Stimulated activated CD8-positive, alpha-beta memory T cell treated with anti-CD3 and anti-CD28 coated beads, Interleukin-4, amount 100 ng/mL, for 48 hours (primary cell): ENCODE results near the gene FAM241A.
"Not testable (repeated sequence)": the region's sequence is repeated elsewhere in the genome, so short reads cannot be mapped to it uniquely, and the experiment has no call there.

ENCODE experiments used
- DNase-seq: peaks from one replicate; pipeline ENCODE4 v3.0.0-alpha.2; 2020

The FAM241A gene

GRCh38 chr4:112145326-112145789, at the start of gene FAM241A:
Gene FAM241A, plus strand, starts transcription at chr4:112145454. Its CDS starts 127 bp downstream, at chr4:112145581.
- DNase-seq, result peak; percentile 96

GRCh38 chr4:112098841-112099530, 46.3 kb upstream of the FAM241A start:
- no peak for DNase-seq

- DNase-seq, result no peak
Measured at GRCh38 chr4:112099701-112100297, 45.5 kb upstream of the FAM241A start.

GRCh38 chr4:112102875-112103370, 42.3 kb upstream of the FAM241A start:
- DNase-seq, result no peak

DNA sequence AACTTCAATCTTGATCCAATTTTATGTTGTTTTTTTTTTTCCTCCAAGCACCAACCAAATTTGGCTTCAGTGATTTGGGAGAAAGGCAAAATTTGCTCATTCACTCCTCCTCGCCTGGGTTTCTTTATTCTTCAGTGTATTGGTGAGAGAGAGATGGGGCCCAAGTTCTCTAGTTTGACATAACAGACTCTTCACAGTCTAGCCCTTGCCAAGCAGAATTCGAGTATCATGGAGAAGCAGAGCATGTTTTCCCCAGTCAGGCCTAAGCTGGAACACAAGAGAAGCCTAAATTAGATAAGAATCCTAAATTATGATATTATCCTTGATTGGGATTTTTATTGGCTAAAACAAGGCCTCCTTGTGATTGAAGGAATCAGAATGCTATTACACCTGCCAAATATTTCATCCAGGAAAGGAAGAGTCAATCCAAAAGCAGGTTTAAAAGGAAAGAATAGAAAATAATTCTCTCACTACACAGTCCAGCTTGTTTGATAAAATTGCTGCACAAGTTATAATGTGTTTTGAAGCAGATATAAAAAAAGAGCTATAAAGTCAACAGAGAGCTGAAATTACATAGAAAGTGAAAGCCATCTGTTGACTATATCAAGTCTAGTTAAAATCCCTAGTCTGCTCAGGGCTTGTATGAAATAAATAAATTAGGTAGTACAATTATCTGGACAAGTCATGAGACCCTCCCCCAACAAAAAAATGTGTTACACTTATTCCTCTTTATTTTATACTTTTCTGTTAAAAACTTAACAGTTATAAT, 39.9 kb upstream of the FAM241A start:
- DNase-seq, result no peak

DNA sequence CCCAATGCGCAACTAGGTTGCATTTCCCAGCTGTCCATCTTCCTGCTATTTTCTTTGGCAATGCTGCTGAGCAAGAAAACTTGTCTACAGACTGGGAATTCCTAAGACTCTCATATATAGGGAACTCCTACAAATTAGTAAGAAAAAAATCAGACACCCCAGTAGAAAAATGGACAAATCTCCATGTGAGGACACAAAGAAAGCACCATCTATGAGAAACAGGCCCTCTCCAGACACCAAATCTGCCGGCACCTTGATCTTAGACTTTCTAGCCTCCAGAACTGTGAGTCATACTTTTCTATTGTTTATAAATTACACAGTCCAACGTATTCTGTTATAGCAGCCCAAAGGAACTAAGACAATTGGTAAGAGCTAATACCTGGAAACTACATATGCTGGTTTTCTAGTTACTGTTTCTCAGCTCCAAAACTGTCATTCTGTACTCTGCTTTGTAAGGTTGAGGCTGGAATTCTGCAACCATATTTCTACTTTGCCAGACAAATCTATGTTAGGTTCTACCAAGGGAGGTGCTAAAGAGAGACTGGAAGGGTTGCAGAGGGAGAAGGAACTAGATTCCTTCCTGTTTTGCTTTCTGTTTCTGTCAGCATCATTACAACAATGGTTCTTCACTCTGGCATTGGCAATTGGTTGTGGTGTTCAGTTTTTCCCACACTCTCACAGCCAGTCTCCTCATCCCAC, 35.7 kb upstream of the FAM241A start:
- DNase-seq, result no peak

- no peak for DNase-seq
Measured at GRCh38 chr4:112110059-112110425, 35.2 kb upstream of the FAM241A start.

GRCh38 chr4:112111306-112111705, 33.9 kb upstream of the FAM241A start:
- no peak for DNase-seq

DNA sequence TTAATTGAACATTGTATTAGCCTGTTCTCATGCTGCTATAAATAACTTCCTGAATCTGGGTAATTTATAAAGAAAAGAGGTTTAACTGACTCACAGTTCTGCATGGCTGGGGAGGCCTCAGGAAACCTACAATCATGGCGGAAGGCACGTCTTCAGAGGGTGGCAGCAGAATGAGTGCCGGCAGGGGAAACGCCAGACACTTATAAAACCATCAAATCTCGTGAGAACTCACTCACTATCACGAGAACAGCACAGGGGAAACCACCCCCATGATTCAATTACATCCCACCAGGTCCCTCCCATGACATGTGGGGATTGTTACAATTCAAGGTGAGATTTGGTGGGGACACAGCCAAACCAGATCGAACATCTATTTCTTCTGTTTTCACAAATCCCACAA, 33.2 kb upstream of the FAM241A start:
- not testable (repeated sequence) for DNase-seq

- DNase-seq, result no peak
Measured at GRCh38 chr4:112112590-112113170, 32.6 kb upstream of the FAM241A start.

- no peak for DNase-seq
Measured at GRCh38 chr4:112113864-112114263, 31.4 kb upstream of the FAM241A start.

- DNase-seq, result no peak
Measured at GRCh38 chr4:112114452-112114851, 30.8 kb upstream of the FAM241A start.

DNA sequence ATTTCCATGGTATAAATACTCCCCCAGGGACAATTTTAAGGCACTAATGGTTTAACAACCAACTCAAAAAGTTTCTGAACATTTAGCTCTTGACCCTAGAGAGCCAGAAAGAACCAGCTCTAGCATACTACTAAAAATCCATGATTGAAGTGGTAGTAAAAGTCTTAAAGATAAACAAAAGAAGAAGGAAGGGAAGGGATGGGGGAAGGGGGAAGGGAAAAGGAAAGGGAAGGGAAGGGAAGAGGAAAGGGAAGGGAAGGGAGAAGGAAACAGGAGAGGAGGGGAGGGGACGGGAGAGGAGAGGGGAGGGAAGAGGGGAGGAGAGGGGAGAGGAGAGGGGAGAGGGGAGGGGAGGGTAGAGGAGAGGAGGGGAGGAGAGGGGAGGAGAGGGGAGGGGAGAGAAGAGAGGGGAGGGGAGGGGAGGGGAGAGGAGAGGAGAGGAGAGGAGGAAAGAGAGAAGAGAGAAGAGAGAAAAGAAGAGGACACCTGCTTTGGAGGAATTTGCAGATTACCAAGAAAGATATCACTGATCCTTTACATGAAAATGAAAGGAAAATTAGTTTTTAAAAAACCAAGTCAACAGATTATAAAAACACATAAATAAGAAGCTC, 26.4 kb upstream of the FAM241A start:
- no peak for DNase-seq

DNA sequence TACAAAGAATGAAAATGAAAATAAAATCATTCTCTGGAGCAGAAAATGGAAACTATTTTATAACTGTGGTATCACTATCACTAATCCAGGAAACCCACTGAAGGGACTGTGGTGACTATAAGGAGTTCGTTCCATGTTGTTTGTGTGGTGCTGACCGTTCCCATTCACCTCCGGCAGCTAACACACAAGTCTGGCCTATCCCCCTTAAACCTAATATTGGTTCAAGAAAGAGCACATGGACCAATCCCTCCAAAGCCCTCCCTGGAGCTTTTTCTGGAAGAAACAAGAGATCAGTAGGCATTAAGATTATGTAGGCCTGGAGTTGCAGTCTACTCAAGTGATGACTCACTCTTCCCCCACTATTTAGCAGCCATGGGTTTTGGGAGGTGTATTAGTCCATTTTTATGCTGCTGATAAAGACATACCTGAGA, 25.9 kb upstream of the FAM241A start:
- peak; percentile 35 for DNase-seq

DNA sequence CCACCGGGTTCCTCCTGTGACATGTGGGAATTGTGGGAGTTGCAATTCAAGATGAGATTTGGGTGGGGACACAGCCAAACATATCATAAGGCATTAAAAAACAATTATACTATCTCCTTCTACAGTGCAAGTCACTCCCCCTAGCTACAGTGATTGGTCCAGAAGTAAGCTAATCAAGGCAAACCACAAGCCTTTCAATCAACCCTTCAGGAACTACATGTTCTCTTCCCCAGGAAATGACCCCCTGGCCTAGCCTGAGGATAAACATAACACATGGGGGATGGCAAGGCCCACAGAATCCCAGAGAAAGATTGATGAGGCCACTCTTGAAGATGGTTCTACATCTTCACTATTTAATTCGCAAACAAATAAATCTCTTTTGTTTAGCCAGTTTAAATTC, 25.2 kb upstream of the FAM241A start:
- DNase-seq, result no peak

GRCh38 chr4:112125416-112125815, 19.8 kb upstream of the FAM241A start:
- DNase-seq, result no peak

DNA sequence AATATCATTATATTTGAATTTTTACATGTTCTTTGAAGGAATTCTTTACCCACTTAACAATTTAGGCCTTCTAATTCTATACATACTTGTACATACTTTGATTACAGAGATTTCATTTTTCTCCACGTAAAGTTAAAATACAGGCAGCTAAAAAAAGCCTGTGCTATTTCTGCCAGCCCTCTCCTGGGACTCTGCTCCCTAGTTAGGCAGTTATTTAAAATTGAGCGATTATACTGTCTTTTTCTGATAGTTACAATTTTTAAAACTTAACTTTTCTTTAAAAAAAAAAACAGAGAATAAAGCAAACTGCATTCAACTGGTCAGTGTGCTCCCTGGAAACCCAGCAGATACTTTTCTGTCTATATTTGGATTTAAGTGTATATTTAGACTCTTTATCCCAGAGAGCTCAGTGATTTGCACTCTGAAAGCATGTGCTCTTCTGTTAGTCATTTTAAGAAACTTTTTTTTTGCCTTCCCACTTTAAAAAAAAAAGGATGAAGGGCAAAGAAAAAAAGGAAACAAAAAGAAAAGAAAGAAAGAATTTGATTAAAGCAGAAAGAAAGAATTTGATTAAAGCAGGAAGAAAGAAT, 18.1 kb upstream of the FAM241A start:
- DNase-seq, result no peak

DNA sequence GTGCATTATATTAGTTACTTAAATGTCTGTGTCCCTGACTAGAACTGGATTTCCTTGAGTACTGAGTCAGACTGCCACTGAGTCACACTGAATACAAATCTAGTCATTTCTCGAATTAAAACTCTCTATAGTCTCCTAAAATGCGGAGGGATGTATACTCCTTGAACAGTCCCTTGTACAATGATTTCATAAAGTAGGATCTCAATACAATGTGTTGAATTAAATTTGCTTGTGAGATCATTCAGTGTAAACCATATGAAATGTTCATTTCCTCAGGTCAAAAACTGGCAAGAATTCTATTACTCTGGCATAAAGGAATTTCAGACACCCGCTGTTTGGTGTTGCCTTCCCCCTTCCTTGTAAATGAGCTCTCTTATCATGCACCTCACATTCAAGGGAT, 17.5 kb upstream of the FAM241A start:
- DNase-seq, result no peak

DNA sequence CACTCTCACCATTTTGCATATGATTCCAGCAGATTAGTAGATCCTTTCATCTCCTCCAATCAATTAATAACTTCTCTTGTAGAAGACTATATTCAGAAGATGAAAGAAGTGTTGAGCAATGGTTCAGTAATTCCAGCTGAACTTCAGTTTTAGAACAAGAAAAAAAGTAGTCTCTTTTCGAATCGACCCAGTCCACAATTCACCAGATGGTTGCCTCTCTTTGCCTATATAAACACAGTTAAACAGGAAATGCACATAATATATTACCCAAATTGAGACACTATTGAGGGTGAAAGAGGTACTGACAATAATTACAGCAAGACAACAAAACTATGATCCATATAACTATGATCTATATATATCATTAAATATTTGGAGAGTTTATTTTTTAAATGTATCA, 16.8 kb upstream of the FAM241A start:
- DNase-seq, result no peak

DNA sequence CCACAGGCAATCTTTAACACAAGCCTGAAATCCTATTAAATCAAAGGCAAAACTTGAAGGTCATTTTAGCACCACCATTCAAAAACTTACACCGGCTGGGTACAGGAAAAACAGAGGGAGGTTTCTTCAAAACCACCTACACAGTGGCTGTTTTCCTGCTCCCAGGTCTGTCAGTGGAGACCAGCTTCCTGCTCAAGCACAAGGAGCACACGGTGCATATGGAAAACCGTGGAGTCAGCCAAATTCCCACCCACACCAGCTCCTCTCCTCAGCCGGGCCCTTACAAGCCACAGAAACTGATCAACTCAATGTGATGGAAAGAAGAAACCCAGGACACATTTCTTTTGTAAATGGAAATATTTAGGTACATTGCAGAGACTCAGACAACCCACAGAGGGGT, 14.3 kb upstream of the FAM241A start:
- DNase-seq, result no peak

GRCh38 chr4:112136551-112136950, 8.7 kb upstream of the FAM241A start:
- DNase-seq, result no peak

- DNase-seq, result no peak
Measured at GRCh38 chr4:112138538-112138937, 6.7 kb upstream of the FAM241A start.
